T47D (cell line): Measurements from ENCODE around the gene SEC61A1.

Experiments
- DNase-seq, 2 experiments: peaks; one replicate each; pipeline versions ENCODE4 v3.0.0 to v3.0.0-alpha.2; 2011 to 2012; ENCODE audit warnings: low read depth in 1 of 2, low spot score in 1 of 2
- JUND ChIP-seq: IDR thresholded peaks from 2 replicates; pipeline ENCODE4 v1.6.1; 2012; ENCODE audit warnings: low read depth
- in situ Hi-C: cut with HindIII; loops from 2 replicates; pipeline ENCODE4 v1.10.0; 2016; ENCODE audit warnings: low sequenced_read_pairs, low pct_unique_long_range_greater_than_20kb

Gene SEC61A1

DNA sequence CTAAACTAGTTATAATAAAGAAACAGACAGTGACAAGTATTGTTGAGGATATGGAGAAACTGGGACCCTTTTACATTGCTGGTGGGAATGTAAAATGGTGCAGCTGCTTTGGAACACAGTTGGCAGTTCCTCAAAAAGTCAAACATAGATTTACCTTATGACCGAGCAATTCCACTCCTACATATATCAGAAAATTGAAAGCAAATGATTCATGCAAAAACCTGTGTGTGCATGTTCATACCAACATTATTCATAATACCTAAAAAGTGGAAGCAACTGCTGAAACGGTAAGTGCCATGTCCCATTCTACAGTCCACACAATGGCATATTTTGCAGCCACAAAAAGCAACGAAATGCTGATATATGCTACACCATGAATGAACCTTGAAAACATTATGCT is 12.2 kb upstream of the SEC61A1 start:
- no peak for TF ChIP-seq JUND
- DNase-seq = no peak
- in situ Hi-C loops = no loop called here

DNA sequence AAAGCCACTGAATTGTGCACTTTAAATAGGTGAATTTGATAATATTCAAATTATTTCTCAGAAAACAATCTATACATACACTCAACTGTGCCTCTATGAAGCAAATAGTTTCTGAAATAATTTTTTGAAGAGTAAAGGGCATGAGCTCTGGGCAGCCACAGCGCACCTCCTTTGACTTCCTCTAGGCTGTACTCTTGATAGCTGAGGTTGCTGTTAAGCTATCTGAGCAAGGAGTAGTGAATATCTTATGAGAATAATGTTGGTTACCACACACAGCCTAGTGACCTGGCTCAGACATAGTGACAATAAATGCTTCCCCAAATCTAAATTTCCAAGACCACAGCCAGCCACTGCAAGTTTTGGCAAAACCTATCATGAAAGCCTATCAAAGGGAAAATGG is 11.6 kb upstream of the SEC61A1 start:
- no peak for TF ChIP-seq JUND
- DNase-seq = no peak
- in situ Hi-C loops = no loop called here

DNA sequence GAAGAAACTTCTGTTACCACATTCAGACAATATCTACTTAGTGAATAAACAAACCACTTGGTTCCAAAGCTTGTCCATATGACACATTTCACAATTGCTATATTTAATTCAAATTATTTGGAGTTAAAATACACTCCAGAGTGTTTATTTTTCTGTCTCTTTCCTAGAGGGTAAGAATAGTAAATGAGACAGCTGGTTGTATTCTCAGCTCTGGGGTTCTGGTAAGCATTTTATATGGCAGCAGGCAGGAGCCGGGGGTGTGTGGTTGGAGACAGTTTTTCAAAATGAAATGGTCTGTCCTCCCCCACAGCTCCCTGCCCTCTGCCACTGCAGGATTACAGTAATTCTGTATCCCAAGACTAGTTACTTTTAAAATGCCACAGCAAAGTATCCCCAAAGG is 10.9 kb upstream of the SEC61A1 start:
- DNase-seq = no peak
- TF ChIP-seq JUND = no peak
- in situ Hi-C loops = no loop called here

DNA sequence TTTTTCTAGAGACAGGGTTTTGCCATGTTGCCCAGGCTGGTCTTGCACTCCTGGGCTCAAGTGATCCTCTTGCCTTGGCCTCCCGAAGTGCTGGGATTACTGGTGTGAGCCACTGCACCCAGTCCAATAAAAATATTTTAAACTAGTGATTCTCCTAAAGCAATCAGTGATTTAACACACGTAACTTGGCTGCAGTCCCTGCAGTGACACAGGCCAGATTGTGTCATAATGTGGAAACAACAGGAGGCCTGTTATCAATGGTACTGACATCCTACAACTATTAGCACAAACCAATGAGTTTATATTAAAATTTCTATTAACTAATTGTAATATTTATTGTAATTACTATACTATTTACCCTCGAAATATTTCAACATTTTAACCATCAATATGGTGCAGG is 1.6 kb upstream of the SEC61A1 start:
- in situ Hi-C loops = no loop called here
- DNase-seq = no peak
- TF ChIP-seq JUND = no peak

DNA sequence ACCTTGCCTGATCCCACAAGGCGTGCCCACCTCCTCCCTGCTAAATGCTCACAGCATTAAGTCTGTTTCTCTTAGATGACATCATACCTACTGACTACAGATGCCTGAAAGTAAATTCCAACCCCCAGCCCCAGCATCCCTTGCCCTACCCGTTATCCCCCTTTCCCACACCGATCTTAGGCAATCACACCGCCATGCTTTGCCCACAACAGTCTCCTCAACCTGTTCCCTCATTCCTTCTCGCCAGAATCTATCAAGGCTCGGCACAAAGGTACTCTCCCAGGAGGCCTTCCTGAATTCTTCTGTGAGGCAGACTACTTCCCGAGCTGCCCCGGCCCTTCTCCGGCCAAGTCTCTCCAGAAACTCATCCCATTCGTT is 789 bp upstream of the SEC61A1 start:
- in situ Hi-C loops = no loop called here
- peak; percentile 17 to 28 for DNase-seq
- no peak for TF ChIP-seq JUND

DNA sequence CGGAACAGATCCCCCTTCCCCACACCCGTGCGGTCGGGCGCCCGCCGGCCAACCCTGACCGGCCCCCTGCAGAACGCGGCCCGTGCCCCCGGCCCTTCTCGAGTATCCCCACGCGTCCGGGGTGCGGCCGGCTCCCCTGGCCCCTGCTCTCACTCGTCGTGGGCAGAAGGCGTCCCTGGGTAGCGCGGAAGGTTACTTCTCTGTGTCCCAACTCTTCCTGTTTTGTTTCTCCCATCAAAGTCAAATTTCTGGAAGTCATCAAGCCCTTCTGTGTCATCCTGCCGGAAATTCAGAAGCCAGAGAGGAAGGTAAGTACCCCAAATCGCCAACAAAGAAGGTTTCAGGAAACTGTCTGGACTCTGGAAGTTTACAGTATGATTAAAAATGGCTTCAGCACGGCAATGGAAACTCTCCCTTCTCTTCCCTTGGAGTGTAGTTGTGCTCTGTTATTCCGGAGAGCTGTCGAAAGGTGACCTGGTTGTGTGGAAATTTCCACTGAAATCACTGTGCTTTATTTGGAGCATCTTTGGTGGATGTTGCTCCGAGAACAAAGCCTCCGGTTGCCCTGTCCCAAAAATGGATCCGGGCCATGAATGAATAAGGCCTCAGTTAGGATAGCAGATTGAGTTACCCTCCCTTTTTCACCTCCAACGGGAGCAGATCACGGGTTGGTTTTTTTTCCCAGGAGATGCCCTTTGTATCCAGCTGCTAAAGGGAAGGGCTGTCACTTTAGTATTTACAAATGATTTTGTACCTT is 536 bp downstream of the SEC61A1 start:
- TF ChIP-seq JUND = no peak
- in situ Hi-C loops = no loop called here
- DNase-seq = no peak

DNA sequence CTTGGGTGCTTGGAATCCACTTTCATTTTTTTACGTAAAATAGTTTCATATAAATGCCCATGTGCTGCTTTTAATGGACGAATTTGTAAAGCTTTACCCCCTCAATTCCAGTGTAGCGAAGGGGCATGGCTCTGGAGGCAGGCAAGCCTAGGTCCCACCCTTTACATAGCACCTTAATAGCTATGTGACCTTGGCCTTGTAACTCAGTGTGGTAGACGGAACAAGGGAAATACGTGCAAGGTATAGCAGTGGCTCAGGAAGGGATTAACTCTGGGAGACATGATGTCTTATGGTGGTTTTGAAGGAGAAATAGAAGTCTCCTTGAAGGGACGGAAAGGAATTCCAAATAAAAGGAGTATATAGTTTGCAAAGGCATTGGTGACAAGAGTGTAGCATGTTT is 1.4 kb downstream of the SEC61A1 start:
- TF ChIP-seq JUND = no peak
- in situ Hi-C loops = no loop called here
- DNase-seq = no peak

DNA sequence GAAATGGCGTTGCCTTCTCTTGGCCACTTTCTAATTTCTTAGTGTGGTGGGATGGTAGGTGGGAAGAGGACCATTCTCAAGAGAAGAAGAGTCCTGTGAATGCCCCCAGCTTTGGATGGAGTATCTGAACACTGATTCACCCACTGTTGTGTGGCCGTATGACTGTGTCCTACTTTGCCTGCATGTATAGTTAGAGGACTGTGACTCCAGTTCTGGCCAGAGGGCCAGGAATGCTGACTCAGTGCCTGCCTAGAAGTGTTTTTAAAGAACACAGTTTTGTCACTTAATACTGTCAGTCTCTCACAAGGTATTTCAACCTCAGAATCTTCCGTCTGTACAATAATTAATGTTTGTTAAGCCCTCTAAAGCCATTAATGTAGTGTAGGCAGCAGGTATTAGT is 2.1 kb downstream of the SEC61A1 start:
- in situ Hi-C loops = no loop called here
- DNase-seq = no peak
- TF ChIP-seq JUND = no peak

DNA sequence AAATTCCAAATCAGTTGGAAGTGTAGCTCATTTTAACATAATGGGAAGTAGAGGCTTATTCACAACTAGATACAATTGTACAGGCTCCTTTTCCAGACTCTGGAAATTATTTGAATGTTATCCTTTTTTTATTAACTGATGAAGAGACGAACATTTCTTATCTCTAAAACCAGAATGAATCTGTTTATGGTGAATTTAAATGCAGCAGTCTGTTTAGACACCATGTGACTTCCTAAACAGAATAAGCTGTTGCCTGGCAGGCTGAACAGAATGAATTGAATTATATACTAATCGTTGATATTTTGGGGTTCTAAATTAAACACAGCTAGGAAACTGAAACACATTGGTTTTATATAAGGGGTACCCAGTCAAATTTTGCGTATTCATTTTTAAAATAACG is 4.0 kb downstream of the SEC61A1 start:
- DNase-seq = no peak
- in situ Hi-C loops = no loop called here
- no peak for TF ChIP-seq JUND

DNA sequence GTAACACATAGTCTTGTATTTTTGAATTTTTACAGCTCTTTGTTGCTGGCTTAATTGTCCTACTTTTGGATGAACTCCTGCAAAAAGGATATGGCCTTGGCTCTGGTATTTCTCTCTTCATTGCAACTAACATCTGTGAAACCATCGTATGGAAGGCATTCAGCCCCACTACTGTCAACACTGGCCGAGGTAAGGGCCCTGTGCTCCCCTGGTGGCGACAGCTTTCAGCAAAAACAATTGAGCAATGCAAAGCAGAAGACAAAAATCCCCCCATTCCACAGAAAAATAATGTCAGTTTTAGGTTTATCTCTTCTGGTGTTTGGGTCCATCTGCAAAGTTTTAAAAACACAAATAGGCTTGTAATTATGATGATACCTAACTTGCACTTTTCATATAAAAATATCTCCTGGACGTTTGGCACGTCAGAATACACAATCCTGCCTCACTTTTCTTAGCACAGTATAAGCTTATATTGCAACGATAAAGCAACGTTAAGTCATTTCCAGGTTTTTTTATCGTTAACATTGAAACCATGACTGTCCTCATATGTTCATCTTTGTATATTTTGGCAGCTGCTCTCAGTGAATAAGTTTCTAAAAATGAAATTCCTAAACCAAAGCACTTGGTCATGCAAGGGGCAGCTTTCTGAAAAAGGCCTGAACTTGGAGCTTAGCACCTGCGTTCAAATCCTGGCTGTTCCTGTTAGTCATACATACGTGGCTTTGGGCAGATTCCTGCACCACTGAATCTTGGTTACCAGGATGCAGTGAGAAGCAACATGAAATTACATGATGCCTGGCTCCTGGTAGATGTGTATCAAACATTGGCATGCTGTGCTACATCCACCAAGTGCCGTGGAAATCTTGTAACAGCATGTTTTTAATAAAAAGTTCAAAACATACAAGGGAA is 8.5 kb downstream of the SEC61A1 start:
- no peak for DNase-seq
- in situ Hi-C loops = no loop called here
- TF ChIP-seq JUND = no peak

DNA sequence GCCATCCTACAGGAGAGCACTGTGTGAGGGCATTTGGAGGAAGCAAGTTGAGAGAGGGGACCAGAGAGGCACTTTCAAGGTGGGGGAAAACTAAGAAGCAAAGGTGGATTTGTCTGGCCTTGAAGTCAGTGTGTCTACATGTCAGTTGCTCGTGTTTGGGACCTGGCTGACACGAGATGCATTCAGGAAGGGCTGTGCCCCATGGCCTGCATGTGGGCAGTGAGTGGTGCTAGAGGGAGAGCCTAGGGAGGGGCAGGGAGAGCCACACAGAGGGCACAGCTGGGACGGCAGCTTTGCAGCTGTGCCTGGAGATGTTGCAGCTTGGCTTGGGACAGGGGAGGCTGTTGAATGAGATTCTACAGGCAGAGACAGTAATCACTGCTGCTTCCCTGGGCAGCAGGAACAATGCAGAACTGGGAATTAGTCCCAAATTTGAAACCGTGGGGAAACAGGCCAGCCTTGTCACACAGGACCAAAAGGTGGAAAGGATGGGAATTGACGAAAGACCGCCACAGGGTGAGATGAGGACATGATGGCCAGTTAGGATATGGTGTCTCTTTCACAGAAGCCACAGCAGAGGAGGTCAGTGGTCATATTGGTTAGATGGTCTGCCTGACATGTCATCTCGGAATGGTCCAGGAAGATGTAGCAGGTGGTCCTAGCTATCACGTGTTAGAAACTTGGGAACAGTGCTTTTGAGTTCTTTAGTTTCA is 10.0 kb downstream of the SEC61A1 start:
- no peak for DNase-seq
- in situ Hi-C loops = no loop called here

DNA sequence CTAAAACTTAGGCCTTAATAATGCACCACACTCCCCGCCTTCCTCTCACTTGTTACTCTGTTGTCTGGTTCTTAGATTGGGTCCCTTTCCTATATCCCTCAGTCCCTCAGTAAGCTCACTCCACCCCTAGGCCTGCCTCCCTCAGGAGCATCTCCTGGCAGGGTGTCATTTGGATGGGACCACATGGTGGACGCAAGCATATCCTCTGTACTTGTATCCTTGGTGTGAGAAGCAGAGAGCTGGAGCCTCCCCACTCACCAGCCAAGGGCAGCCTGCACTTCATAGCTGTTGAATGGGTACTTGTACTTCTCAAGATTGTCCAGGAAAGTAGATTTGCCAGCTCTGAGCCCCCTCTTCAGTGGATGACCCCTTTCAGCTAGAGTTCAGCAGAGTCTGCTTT is 11.6 kb downstream of the SEC61A1 start:
- in situ Hi-C loops = no loop called here
- DNase-seq = no peak
- no peak for TF ChIP-seq JUND

More for the DNA sequence above, 10.0 kb downstream of the SEC61A1 start:
- no peak for TF ChIP-seq JUND

DNA sequence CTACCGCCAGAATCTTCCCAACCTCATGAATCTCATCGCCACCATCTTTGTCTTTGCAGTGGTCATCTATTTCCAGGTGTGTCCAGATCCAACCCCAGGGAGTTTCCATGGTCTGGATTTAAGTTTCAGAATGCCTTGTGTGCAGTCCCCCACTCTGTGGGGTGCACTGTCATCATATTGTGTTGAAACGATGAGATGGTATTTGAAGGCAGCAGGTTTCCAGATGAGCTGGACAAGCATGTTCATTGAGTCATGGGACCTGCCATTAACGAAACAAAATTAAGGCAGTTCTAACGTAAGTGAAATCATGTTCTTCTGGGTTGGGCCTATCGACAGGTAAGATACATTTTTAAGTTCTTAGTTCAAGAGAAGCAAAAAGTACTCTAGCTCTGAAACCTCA is 12.7 kb downstream of the SEC61A1 start:
- no peak for TF ChIP-seq JUND
- no peak for DNase-seq
- in situ Hi-C loops = no loop called here
